OCI-LY3 (cell line): ENCODE data around the gene SRXN1.

Experiments used
- CTCF ChIP-seq: fragments of 200-600, 300-600 bp; sonication (generic); IDR thresholded peaks from 2 replicates; pipeline ENCODE4 v1.5.1; 2014; ENCODE audit warnings: antibody characterized with exemption, low read length, low read depth
- EZH2phosphoT487 ChIP-seq: fragments of 200-600 bp; shearing (Covaris generic); IDR thresholded peaks from 2 replicates; pipeline ENCODE4 v1.6.1; 2018; ENCODE audit warnings: antibody characterized with exemption, mixed run types, low read depth

- TF ChIP-seq CTCF: no peak
- TF ChIP-seq EZH2phosphoT487: no peak
These were observed 30.8 kb downstream of the SRXN1 start for GRCh38 chr20:622161-622560.
